NCI-H2227 (cell line): ENCODE data around the gene KRTAP5-11.
A peak's percentile ranks its signal among the peaks of the same experiment; 100 is the strongest.
"Not testable (repeated sequence)": the region's sequence is repeated elsewhere in the genome, so short reads cannot be mapped to it uniquely, and the experiment has no call there.

Experiments used
- DNase-seq: peaks from one replicate; lab custom pipeline; 2025; ENCODE audit not compliant: unreplicated experiment; lab: John Stamatoyannopoulos, UW

KRTAP5-11 gene

DNA sequence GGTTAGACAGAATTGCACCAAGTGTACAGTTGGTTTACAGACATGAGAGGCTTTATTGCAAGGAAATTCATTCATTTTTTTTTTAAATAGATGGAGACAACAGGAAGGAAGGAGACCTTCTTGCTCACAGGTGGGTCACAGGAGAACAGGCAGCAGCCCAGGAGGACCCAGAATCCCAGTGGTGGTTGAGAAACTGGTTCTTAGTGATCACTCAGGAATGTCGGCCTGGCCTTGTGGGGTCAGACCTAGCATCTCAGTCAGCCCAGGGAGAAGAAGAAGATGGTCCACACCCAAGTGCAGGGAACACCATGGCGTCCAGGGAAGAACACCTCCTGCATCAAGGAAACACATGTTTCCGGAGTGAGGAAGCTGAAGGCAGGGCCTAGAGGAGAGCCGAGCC, 849 bp downstream of the KRTAP5-11 start:
- no peak for DNase-seq

DNA sequence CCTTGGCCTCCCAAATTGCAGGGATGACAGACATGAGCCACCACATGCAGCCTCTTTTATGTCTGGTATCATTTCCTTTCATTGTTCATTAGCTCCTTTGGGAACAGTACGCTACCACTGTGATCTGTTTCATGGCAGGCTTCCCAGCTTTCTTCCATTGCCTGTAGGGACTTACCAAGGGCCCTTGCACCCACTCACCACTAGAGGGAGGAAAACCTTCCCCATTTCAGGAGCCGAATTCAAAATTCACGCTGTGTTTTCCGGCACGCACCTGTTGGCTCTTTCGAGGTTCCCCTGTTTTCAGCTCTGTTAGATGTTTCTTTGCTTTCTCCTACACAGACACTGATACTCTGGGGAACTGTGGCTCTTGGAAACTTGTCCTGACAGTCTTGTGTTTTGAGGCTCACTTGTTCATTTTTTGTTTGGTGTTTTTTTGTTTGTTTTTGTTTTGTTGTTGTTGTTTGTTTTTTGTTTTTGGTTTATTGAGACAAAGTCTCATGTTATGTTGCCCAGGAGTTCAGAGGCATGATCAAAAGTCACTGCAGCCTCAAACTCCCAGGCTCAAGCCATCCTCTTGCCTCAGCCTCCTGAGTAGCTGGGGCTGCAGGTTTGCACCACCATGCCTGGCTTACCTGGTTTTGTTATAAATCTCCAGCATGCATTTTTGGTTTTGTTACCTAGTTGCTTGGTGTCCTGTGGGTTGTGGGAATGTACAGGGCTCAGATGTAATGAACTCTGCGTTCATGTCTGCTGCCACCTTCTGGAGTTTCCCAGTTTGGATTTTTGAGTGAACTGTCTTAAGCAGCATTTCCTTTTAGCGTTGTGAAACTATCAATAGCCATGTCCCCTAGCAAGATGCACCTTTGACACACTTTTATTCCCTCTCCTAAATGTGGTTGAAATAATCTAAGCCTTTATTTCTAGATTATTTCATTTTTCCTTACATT, 2.3 kb downstream of the KRTAP5-11 start:
- peak; percentile 58 for DNase-seq

DNA sequence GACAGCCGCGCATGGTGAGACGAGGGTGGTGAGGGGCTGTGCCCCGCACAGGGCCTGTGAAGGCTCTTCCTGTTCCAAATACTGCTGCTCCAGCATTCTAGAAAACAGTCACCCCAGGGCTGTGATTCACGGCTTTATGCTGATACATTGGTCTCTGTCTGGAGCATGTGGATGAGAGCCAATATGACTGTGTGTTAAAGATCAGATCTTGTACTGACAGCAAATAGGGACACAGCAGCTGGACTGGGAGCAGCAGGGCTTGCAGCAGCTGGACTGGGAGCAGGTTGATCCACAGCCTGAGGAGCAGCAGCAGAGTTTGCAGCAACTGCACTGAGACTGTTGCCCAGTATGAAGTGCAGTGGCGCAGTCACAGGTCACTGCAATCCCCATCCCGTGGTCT, 3.2 kb downstream of the KRTAP5-11 start:
- not testable (repeated sequence) for DNase-seq

DNA sequence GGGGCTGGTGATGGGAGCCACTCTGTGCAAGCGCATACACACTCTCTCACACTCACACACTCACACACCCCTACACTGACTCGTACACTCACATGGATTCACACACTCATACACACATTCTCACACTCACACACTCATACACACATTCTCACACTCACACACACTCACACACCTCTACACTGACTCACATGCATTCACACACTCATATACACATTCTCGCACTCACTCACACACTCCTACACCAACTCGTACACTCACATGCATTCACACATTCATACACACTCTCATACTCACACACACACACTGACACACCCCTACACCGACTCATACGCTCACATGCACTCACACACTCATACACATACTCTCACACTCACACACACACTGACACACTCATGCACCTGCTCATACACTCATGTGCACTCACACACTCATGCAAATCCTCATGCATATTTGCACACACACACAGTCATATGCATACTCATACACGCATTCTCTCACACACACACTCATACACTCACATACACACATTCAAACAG, 5.1 kb downstream of the KRTAP5-11 start:
- no peak for DNase-seq

GRCh38 chr11:71576688-71577465, 5.8 kb downstream of the KRTAP5-11 start:
- DNase-seq, result not testable (repeated sequence)

- DNase-seq, result no peak
These were observed 6.8 kb downstream of the KRTAP5-11 start for GRCh38 chr11:71575723-71576424.

- DNase-seq, result no peak
These were observed 8.3 kb downstream of the KRTAP5-11 start for GRCh38 chr11:71574418-71574817.

DNA sequence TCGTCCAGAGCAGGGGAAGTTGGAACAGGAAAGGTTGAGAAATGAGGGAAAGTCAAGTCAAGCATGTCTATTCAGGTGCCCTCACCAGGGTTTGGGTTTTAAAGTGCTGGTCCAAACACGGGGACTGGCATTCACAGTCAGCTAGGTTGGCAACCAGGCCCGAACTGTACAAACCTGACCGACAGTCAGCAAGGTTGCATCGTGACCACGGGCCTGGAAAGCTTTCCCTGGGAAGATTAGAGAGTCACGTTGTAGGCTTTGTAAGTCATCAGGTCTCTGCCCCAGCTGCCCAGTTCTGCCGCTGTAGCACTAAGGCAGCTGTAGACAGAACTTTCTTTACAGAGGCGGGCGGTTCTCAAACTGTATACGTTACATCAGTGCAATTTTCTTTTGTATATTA, 9.9 kb downstream of the KRTAP5-11 start:
- DNase-seq, result no peak

GRCh38 chr11:71571101-71571850, 11.4 kb downstream of the KRTAP5-11 start:
- not testable (repeated sequence) for DNase-seq

DNA sequence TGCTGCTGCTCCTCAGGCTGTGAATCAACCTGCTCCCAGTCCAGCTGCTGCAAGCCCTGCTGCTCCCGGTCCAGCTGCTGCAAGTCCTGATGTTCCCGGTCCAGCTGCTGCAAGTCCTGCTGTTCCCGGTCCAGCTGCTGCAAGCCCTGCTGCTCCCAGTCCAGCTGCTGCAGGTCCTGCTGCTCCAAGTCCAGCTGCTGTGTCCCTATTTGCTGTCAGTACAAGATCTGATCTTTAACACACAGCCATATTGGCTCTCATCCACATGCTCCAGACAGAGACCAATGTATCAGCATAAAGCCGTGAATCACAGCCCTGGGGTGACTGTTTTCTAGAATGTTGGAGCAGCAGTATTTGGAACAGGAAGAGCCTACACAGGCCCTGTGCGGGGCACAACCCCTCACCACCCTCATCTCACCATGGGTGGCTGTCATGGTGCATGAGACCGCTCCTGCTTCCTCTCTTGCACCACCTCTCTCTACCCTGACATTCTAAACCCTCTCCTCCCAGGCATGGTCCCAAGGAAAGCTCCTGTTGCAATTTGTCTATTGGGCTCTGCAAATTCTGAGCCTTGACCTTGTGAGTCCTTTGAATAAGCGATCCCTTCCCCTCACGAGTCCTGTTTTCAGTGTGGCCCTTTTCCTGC, 13.8 kb downstream of the KRTAP5-11 start:
- DNase-seq, result no peak

GRCh38 chr11:71567633-71568032, 15.0 kb downstream of the KRTAP5-11 start:
- not testable (repeated sequence) for DNase-seq

DNA sequence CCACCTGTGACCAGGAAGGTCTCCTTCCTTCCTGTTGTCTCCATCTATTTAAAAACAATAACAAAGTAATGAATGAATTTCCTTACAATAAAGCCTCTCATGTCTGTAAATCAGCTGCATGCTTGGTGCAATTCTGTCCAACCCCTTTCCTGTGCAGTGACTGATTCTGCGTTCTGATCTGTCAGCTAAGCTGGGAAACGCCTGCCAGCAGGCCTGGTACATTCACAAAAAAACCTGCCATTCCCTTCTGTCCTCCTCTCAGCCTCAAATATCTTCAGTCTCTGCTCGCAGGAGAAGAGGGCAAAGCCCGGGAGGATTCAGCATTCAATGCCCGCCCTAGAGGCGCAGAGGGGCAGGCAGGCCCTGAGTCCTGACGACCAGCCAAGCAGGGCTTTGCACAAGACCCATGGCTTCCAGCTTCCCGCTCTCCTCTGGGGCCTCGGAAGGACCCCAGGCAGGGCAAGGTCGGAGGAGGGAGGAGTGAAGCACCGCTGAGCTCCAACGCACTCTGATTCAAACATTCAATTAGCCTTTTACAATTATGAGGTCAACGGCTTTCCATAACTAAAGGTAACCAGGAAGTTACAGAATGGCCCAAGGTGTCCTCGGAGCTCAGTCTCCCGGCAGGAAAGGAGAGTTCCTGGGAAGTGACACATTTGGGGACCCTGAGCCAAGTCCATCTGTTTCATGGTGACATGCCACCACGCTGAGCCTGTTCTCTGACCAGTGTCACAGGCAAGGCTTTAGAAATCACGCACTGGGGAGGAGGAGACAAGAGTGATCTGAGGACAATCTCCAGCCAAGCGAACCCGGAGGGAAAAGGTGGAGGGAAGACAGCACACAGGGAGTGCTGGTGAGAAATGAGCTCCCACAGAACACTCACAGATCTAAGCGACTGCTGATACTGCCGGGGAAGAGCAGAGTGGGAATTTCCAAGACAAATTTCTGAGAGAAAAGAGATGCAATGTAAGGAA, 15.8 kb downstream of the KRTAP5-11 start:
- DNase-seq, result not testable (repeated sequence)

- DNase-seq, result no peak
These were observed 16.5 kb downstream of the KRTAP5-11 start for GRCh38 chr11:71566081-71566620.

- no peak for DNase-seq
These were observed 17.4 kb downstream of the KRTAP5-11 start, which contains the start of gene KRTAP5-10 for GRCh38 chr11:71565263-71565662. TSS of gene KRTAP5-10 (plus strand) at chr11:71565563. CDS start at chr11:71565588, 25 bp downstream.

- DNase-seq, result no peak
These were observed 18.2 kb downstream of the KRTAP5-11 start for GRCh38 chr11:71564430-71564829.

DNA sequence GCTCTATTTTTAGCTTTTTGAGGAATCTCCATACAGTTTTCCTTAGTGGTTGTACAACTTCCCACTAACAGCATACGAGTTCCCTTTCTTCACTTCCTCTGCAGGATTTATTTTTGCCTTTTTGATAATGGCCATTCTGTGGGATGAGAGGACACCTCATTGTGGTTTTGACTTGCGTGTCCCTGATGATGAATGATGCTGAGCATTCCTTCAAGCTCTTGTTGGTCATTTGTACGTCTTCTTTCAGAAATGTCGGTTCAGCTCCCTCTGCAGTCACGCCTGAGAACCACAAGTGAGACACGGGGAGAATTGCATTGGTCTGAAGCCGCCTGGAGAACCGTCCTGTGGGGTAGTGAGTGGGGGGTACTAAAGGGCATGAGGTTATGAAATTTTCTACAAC, 19.3 kb downstream of the KRTAP5-11 start:
- no peak for DNase-seq

DNA sequence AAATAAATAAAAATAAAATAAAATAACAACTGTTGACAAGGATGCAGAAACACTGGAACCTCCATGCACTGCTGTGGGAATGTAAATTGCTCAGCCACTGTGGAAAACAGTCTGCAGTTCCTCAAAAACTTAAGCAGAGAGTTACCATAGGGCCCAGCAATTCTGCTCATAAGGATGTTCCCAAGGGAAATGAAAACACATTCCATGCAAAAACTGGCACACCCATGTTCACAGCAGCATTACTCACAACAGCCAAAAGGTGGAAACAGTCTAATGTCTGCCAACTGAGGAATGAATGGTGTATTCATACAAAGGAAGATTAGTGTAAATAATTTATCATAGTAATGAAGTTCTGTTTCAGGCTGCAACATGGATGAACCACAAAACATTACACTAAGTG, 20.6 kb downstream of the KRTAP5-11 start:
- DNase-seq, result no peak

DNA sequence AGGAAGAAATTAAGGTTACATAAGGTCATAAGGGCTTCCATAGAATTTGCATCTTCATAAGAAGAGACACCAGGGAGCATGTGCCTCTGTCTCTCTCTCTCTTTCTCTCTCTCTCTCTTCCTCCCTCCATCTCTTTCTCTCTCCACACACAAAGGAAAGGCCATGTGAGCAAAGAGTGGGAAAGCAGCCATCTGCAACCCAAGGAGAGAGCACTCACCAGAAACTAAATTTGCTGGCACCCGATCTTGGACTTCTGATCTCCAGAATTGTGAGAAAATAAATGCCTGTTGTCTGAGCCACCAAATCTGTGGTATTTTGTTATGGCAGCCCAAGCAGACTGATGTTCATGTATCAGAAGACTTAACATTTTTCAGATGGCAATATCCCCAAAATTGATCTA, 23.7 kb downstream of the KRTAP5-11 start:
- DNase-seq, result no peak
